Measurements from ENCODE around the gene KDM4C. TPM values are rescaled to one million over a fixed set of nuclear protein-coding genes. Genes with fewer than 3 reads are reported as not detected.

The KDM4C gene
- total and polyA plus RNA-seq, 4 donors, result 18.9 to 69.5 (median 29.1) TPM

DNA sequence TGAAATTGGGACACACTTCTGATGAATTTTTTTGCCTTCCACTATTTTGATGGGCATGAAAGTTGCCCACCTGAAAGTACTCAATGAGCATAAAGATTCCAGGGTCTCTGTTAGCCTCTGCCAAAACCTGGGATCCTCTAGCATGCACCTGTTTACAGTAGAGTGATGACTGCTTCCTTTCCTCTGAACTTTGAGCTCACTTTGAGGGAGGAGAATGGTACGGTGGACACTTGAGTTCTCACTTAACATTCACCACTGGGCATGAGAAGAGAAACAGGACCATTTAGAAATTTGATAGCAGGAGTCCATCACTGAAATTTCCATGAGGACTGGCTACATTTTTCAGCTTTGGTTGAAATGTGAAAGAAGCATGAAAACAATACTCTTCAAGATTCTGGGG is 374.8 kb downstream of the KDM4C start:
- Histone ChIP-seq H3K36me3 (ENCODE audit: control insufficient read depth, insufficient read depth, low read length) (no peaks in the 10 kb centered on the region), H3K27me3 (ENCODE audit: control insufficient read depth, insufficient read depth, low read length) (no peaks in the 10 kb centered on the region)
- no CpG with 5 or more reads among the region's 1 CpG for WGBS (ENCODE audit: insufficient coverage)

DNA sequence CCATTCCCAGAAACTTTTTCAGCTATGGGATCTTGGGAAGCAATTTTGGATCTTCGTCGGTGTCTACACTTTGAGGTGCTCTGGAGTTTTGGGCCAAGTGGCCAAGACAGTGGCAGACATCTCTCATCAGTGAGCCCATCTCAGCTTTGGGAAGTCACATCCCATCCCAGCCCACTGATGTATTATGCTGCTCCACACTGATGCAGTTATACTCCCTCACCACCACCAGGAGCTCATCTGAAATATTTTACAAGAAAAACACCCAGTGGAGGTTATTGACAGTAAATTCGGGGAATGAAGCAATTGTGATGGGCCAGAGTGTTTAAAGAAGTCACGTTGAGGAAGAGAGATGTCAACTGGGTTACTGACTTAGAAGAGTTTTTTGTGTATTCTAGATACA is 378.0 kb downstream of the KDM4C start:
- no peak for DNase-seq (ENCODE audit: low read depth in 4 of 6, low spot score in 6 of 6)
- Histone ChIP-seq H3K36me3 (ENCODE audit: control insufficient read depth, insufficient read depth, low read length) (no peaks in the 10 kb centered on the region), H3K4me1 (ENCODE audit: control insufficient read depth, insufficient read depth, low read length) (no peaks in the 10 kb centered on the region), H3K9me3 (ENCODE audit: control insufficient read depth, insufficient read depth, low read length) (no peaks in the 10 kb centered on the region), H3K27me3 (ENCODE audit: control insufficient read depth, insufficient read depth, low read length) (no peaks in the 10 kb centered on the region), H3K4me3 (ENCODE audit: low read depth, low read length) (no peak overlapping the region), H3K27ac (ENCODE audit: low read depth, low read length) (no peak overlapping the region)
- 100% methylated on average over 2 of the region's 4 CpGs for WGBS (ENCODE audit: insufficient coverage)

More for the DNA sequence above, 374.8 kb downstream of the KDM4C start:
- H3K27ac ChIP-seq (ENCODE audit: low read depth, low read length), result no peak overlapping the region
- no peaks in the 10 kb centered on the region for H3K4me1 ChIP-seq (ENCODE audit: control insufficient read depth, insufficient read depth, low read length)
- no peak for DNase-seq (ENCODE audit: low read depth in 4 of 6, low spot score in 6 of 6)
- H3K4me3 ChIP-seq (ENCODE audit: low read depth, low read length), result no peak overlapping the region
- no peaks in the 10 kb centered on the region for H3K9me3 ChIP-seq (ENCODE audit: control insufficient read depth, insufficient read depth, low read length)

GRCh38 chr9:7137040-7137439 is 379.3 kb downstream of the KDM4C start:
- DNase-seq (ENCODE audit: low read depth in 4 of 6, low spot score in 6 of 6), result no peak
- Histone ChIP-seq H3K27me3 (ENCODE audit: control insufficient read depth, insufficient read depth, low read length) (no peaks in the 10 kb centered on the region), H3K27ac (ENCODE audit: low read depth, low read length) (no peak overlapping the region), H3K9me3 (ENCODE audit: control insufficient read depth, insufficient read depth, low read length) (no peaks in the 10 kb centered on the region), H3K4me3 (ENCODE audit: low read depth, low read length) (no peak overlapping the region), H3K36me3 (ENCODE audit: control insufficient read depth, insufficient read depth, low read length) (no peaks in the 10 kb centered on the region), H3K4me1 (ENCODE audit: control insufficient read depth, insufficient read depth, low read length) (no peaks in the 10 kb centered on the region)
- WGBS (ENCODE audit: insufficient coverage), result 82% methylated on average over 3 of the region's 6 CpGs

DNA sequence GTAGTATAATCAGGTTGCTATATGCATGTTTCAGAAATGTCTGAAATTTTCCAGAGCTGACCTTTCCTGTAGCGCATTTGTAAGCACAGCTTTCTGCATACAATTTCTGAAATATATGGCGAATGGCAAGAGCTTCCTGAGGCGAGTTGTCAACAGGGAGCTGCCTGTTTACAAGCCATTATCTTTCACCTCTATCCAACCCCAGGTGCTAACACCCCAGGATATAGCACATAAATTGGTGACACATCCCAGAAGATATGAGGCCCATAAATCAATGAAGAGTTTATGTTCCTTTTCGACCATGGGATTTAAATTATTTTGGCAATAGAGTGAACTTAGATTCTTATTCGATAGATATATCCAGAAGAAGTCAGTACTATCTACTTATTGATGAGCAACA is 379.8 kb downstream of the KDM4C start:
- WGBS (ENCODE audit: insufficient coverage), result 93% methylated on average over 3 of the region's 5 CpGs
- no peaks in the 10 kb centered on the region for H3K4me1 ChIP-seq (ENCODE audit: control insufficient read depth, insufficient read depth, low read length)
- H3K27ac ChIP-seq (ENCODE audit: low read depth, low read length), result no peak overlapping the region
- H3K27me3 ChIP-seq (ENCODE audit: control insufficient read depth, insufficient read depth, low read length), result no peaks in the 10 kb centered on the region
- no peaks in the 10 kb centered on the region for H3K36me3 ChIP-seq (ENCODE audit: control insufficient read depth, insufficient read depth, low read length)
- no peak overlapping the region for H3K4me3 ChIP-seq (ENCODE audit: low read depth, low read length)
- no peak for DNase-seq (ENCODE audit: low read depth in 4 of 6, low spot score in 6 of 6)
- no peaks in the 10 kb centered on the region for H3K9me3 ChIP-seq (ENCODE audit: control insufficient read depth, insufficient read depth, low read length)

GRCh38 chr9:7139886-7140285 is 382.1 kb downstream of the KDM4C start:
- H3K4me1 ChIP-seq (ENCODE audit: control insufficient read depth, insufficient read depth, low read length), result no peaks in the 10 kb centered on the region
- 94% methylated on average over 3 of the region's 4 CpGs for WGBS (ENCODE audit: insufficient coverage)
- no peaks in the 10 kb centered on the region for H3K27me3 ChIP-seq (ENCODE audit: control insufficient read depth, insufficient read depth, low read length)
- H3K4me3 ChIP-seq (ENCODE audit: low read depth, low read length), result no peak overlapping the region
- H3K36me3 ChIP-seq (ENCODE audit: control insufficient read depth, insufficient read depth, low read length), result no peaks in the 10 kb centered on the region
- H3K9me3 ChIP-seq (ENCODE audit: control insufficient read depth, insufficient read depth, low read length), result no peaks in the 10 kb centered on the region
- no peak for DNase-seq (ENCODE audit: low read depth in 4 of 6, low spot score in 6 of 6)
- no peak overlapping the region for H3K27ac ChIP-seq (ENCODE audit: low read depth, low read length)

DNA sequence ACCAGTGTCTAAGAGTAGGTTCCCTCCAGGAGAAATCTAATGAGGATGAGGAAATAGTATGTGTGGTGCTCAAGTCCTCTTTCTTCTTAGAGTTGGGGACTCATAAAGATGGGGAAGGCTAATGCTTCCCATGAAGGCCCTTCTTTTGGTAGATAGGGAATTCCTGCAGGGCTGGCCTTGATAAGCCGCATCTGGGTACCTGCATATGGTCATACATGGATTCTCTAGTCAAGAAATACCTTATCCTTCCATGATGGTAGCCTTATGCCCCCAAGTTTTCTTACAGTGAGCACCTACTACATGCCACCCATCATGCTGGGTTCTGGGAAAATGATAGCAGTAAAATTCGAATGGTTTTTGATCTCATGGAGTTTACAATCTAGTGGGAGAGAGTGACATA is 382.6 kb downstream of the KDM4C start:
- no peak for DNase-seq (ENCODE audit: low read depth in 4 of 6, low spot score in 6 of 6)
- H3K4me3 ChIP-seq (ENCODE audit: low read depth, low read length), result no peak overlapping the region
- H3K9me3 ChIP-seq (ENCODE audit: control insufficient read depth, insufficient read depth, low read length), result no peaks in the 10 kb centered on the region
- WGBS (ENCODE audit: insufficient coverage), result no CpG with 5 or more reads among the region's 2 CpGs
- no peaks in the 10 kb centered on the region for H3K27me3 ChIP-seq (ENCODE audit: control insufficient read depth, insufficient read depth, low read length)
- H3K4me1 ChIP-seq (ENCODE audit: control insufficient read depth, insufficient read depth, low read length), result no peaks in the 10 kb centered on the region
- no peak overlapping the region for H3K27ac ChIP-seq (ENCODE audit: low read depth, low read length)
- H3K36me3 ChIP-seq (ENCODE audit: control insufficient read depth, insufficient read depth, low read length), result no peaks in the 10 kb centered on the region

DNA sequence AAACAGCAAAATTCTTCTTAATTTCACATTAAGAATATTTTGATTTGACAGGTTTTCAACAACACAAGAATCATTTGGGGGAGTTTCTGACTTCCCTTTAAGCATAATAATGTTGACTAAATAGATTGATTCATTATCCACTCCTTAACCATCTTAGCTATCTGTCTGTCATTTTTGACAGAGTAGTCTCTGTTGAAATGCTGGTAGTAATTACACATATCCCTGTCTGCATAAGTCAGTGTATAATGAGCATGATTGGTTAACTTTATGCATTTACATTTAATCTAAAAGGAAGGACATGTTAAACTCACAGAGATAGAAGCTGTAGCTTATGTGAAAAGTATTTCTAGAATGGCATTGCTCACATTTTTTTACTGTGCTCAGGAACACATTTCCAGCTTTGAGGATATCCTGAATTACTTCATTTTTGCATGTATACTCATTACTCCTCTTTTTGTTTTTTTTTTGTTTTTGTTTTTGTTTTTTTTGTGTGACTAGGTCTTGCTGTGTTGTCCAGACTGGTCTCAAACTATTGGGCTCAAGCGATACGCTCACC is 385.9 kb downstream of the KDM4C start:
- Histone ChIP-seq H3K36me3 (ENCODE audit: control insufficient read depth, insufficient read depth, low read length) (peaks cover 8% of the 10 kb centered on the region), H3K9me3 (ENCODE audit: control insufficient read depth, insufficient read depth, low read length) (no peaks in the 10 kb centered on the region), H3K4me1 (ENCODE audit: control insufficient read depth, insufficient read depth, low read length) (peaks cover under 1% of the 10 kb centered on the region), H3K4me3 (ENCODE audit: low read depth, low read length) (no peak overlapping the region), H3K27ac (ENCODE audit: low read depth, low read length) (no peak overlapping the region), H3K27me3 (ENCODE audit: control insufficient read depth, insufficient read depth, low read length) (no peaks in the 10 kb centered on the region)
- 89% methylated on average over 2 of the region's 2 CpGs for WGBS (ENCODE audit: insufficient coverage)
- no peak for DNase-seq (ENCODE audit: low read depth in 4 of 6, low spot score in 6 of 6)

GRCh38 chr9:7144265-7145046 is 386.7 kb downstream of the KDM4C start:
- no peaks in the 10 kb centered on the region for H3K27me3 ChIP-seq (ENCODE audit: control insufficient read depth, insufficient read depth, low read length)
- H3K4me1 ChIP-seq (ENCODE audit: control insufficient read depth, insufficient read depth, low read length), result peaks cover 7% of the 10 kb centered on the region
- no peak for DNase-seq (ENCODE audit: low read depth in 4 of 6, low spot score in 6 of 6)
- H3K36me3 ChIP-seq (ENCODE audit: control insufficient read depth, insufficient read depth, low read length), result peaks cover 14% of the 10 kb centered on the region
- H3K9me3 ChIP-seq (ENCODE audit: control insufficient read depth, insufficient read depth, low read length), result no peaks in the 10 kb centered on the region
- 95% methylated on average over 6 of the region's 10 CpGs for WGBS (ENCODE audit: insufficient coverage)
- H3K27ac ChIP-seq (ENCODE audit: low read depth, low read length), result no peak overlapping the region
- no peak overlapping the region for H3K4me3 ChIP-seq (ENCODE audit: low read depth, low read length)

DNA sequence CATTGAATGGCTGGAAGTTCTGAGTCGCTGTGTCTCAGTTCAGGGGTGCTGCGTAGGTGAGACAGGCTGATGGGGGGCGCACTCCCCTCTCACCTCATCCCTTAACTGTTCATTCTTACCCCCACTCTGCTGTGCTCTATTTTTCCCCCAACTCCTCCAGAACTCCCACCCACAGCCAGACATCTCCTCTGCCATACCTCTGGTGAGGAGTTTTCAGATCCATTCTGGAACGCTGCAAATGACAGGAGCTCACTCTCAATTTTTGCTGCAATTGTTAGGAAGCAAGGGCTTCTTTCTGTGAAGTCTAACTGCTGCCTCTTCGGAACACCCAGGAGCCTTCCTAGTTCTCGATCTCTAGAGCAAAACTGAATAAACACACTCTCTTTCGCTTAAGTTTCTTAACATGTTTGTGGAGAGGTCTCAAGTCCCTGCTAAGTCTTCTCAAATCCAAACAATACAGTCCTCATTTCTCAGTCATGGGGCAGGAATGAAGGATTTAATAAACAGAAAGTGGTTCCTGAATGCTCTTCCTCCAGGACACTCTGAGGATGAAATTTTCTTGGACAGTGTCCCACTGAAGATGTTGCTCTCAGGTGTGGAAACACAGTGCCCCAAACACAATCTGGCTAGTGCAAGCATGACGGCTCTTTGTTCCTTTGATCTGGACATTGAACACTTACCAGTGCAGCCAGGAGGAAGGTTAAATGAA is 387.7 kb downstream of the KDM4C start:
- Histone ChIP-seq H3K27ac (ENCODE audit: low read depth, low read length) (no peak overlapping the region), H3K36me3 (ENCODE audit: control insufficient read depth, insufficient read depth, low read length) (peaks cover 14% of the 10 kb centered on the region), H3K4me1 (ENCODE audit: control insufficient read depth, insufficient read depth, low read length) (peaks cover 8% of the 10 kb centered on the region), H3K27me3 (ENCODE audit: control insufficient read depth, insufficient read depth, low read length) (no peaks in the 10 kb centered on the region), H3K4me3 (ENCODE audit: low read depth, low read length) (no peak overlapping the region), H3K9me3 (ENCODE audit: control insufficient read depth, insufficient read depth, low read length) (no peaks in the 10 kb centered on the region)
- WGBS (ENCODE audit: insufficient coverage), result 44% methylated on average over 1 of the region's 8 CpGs
- no peak for DNase-seq (ENCODE audit: low read depth in 4 of 6, low spot score in 6 of 6)
